ENCODE data around the gene SMIM20.

Gene SMIM20

GRCh38 chr4:25881193-25881592 lies 32.8 kb upstream of the SMIM20 start:
- no peak for DNase-seq (ENCODE audit: extremely low spot score)
- ChIA-PET POLR2A (no interaction called here), CTCF (no interaction called here)
- TF ChIP-seq PKNOX1 (IDR thresholded peaks at IDR 0.05), result no peak
- TF ChIP-seq FOXK2 (IDR thresholded peaks at IDR 0.05), result no peak
- no peak for TF ChIP-seq LEF1 (IDR thresholded peaks at IDR 0.05; ENCODE audit: borderline replicate concordance)
- no peak for TF ChIP-seq SUZ12 (IDR thresholded peaks at IDR 0.05)
- TF ChIP-seq ZNF384 (IDR thresholded peaks at IDR 0.05), result no peak
- no peak for TF ChIP-seq ELF4 (IDR thresholded peaks at IDR 0.05)
- no peak for TF ChIP-seq ARNT (IDR thresholded peaks at IDR 0.05)

GRCh38 chr4:25882226-25882625 lies 31.8 kb upstream of the SMIM20 start:
- CTCF ChIA-PET, result no interaction called here
- POLR2A ChIA-PET, result no interaction called here
- no peak for DNase-seq (ENCODE audit: extremely low spot score)
- no peak for TF ChIP-seq TARDBP (IDR thresholded peaks at IDR 0.05)
- no peak for TF ChIP-seq ARNT (IDR thresholded peaks at IDR 0.05)
- no peak for TF ChIP-seq ZNF384 (IDR thresholded peaks at IDR 0.05)
- no peak for TF ChIP-seq FOXA1 (IDR thresholded peaks at IDR 0.05)

- ChIA-PET POLR2A (no interaction called here), CTCF (no interaction called here)
- no peak for TF ChIP-seq PKNOX1 (IDR thresholded peaks at IDR 0.05)
- DNase-seq (ENCODE audit: extremely low spot score), result no peak
These were observed 30.5 kb upstream of the SMIM20 start for GRCh38 chr4:25883565-25883964.

GRCh38 chr4:25884031-25884782 lies 29.8 kb upstream of the SMIM20 start:
- no peak for TF ChIP-seq TARDBP (IDR thresholded peaks at IDR 0.05)
- no peak for TF ChIP-seq FOXM1 (IDR thresholded peaks at IDR 0.05; ENCODE audit: borderline replicate concordance)
- TF ChIP-seq HDGF (IDR thresholded peaks at IDR 0.05; ENCODE audit: borderline replicate concordance), result no peak
- TF ChIP-seq ARNT (IDR thresholded peaks at IDR 0.05), result no peak
- TF ChIP-seq LEF1 (IDR thresholded peaks at IDR 0.05; ENCODE audit: borderline replicate concordance), result no peak
- no peak for TF ChIP-seq CTBP1 (IDR thresholded peaks at IDR 0.05; ENCODE audit: borderline replicate concordance)
- TF ChIP-seq ELF4 (IDR thresholded peaks at IDR 0.05), result no peak
- no peak for TF ChIP-seq NFRKB (IDR thresholded peaks at IDR 0.05)
- TF ChIP-seq FOXK2 (IDR thresholded peaks at IDR 0.05), result no peak
- TF ChIP-seq PKNOX1 (IDR thresholded peaks at IDR 0.05), result no peak
- no peak for TF ChIP-seq SUZ12 (IDR thresholded peaks at IDR 0.05)
- TF ChIP-seq ZNF384 (IDR thresholded peaks at IDR 0.05), result no peak
- TF ChIP-seq L3MBTL2 (conservative IDR thresholded peaks at IDR 0.05), result no peak
- no peak for TF ChIP-seq SP1 (IDR thresholded peaks at IDR 0.05)
- no peak for TF ChIP-seq FOXA1 (IDR thresholded peaks at IDR 0.05)
- TF ChIP-seq BHLHE40 (IDR thresholded peaks at IDR 0.05; ENCODE audit: borderline replicate concordance), result no peak
- CTCF ChIA-PET, result no interaction called here
- no peak for DNase-seq (ENCODE audit: extremely low spot score)
- POLR2A ChIA-PET, result no interaction called here

- CTCF ChIA-PET, result no interaction called here
- TF ChIP-seq ARNT (IDR thresholded peaks at IDR 0.05), result no peak
- no peak for TF ChIP-seq TARDBP (IDR thresholded peaks at IDR 0.05)
- no peak for TF ChIP-seq SUZ12 (IDR thresholded peaks at IDR 0.05)
- no peak for TF ChIP-seq LEF1 (IDR thresholded peaks at IDR 0.05; ENCODE audit: borderline replicate concordance)
- TF ChIP-seq ELF4 (IDR thresholded peaks at IDR 0.05), result no peak
- TF ChIP-seq HDGF (IDR thresholded peaks at IDR 0.05; ENCODE audit: borderline replicate concordance), result no peak
- TF ChIP-seq FOXM1 (IDR thresholded peaks at IDR 0.05; ENCODE audit: borderline replicate concordance), result no peak
- TF ChIP-seq ZNF384 (IDR thresholded peaks at IDR 0.05), result no peak
- TF ChIP-seq PKNOX1 (IDR thresholded peaks at IDR 0.05), result no peak
- TF ChIP-seq FOXK2 (IDR thresholded peaks at IDR 0.05), result no peak
- TF ChIP-seq NFRKB (IDR thresholded peaks at IDR 0.05), result no peak
- POLR2A ChIA-PET, result interaction anchor here (0.6 kb wide), 1 partner anchor 77 kb away, joined by 3 read pairs; no protein-coding TSS in a partner anchor
- no peak for DNase-seq (ENCODE audit: extremely low spot score)
These were observed 25.2 kb upstream of the SMIM20 start for GRCh38 chr4:25888781-25889180.

GRCh38 chr4:25889589-25890503 lies 24.2 kb upstream of the SMIM20 start:
- POLR2A ChIA-PET, result no interaction called here
- no peak for DNase-seq (ENCODE audit: extremely low spot score)
- TF ChIP-seq SUZ12 (IDR thresholded peaks at IDR 0.05), result no peak
- no peak for TF ChIP-seq NFRKB (IDR thresholded peaks at IDR 0.05)
- no peak for TF ChIP-seq ARNT (IDR thresholded peaks at IDR 0.05)
- TF ChIP-seq FOXK2 (IDR thresholded peaks at IDR 0.05), result no peak
- no peak for TF ChIP-seq FOXM1 (IDR thresholded peaks at IDR 0.05; ENCODE audit: borderline replicate concordance)
- no peak for TF ChIP-seq ZNF384 (IDR thresholded peaks at IDR 0.05)
- TF ChIP-seq SP1 (IDR thresholded peaks at IDR 0.05), result no peak
- no peak for TF ChIP-seq PKNOX1 (IDR thresholded peaks at IDR 0.05)
- no peak for TF ChIP-seq L3MBTL2 (conservative IDR thresholded peaks at IDR 0.05)
- no peak for TF ChIP-seq ELF4 (IDR thresholded peaks at IDR 0.05)
- TF ChIP-seq FOXA1 (IDR thresholded peaks at IDR 0.05), result no peak
- TF ChIP-seq CTBP1 (IDR thresholded peaks at IDR 0.05; ENCODE audit: borderline replicate concordance), result no peak
- TF ChIP-seq BHLHE40 (IDR thresholded peaks at IDR 0.05; ENCODE audit: borderline replicate concordance), result no peak
- TF ChIP-seq LEF1 (IDR thresholded peaks at IDR 0.05; ENCODE audit: borderline replicate concordance), result no peak
- TF ChIP-seq TARDBP (IDR thresholded peaks at IDR 0.05), result no peak
- TF ChIP-seq HDGF (IDR thresholded peaks at IDR 0.05; ENCODE audit: borderline replicate concordance), result no peak
- CTCF ChIA-PET, result no interaction called here
